HepG2 (cell line): ENCODE data around the gene HP1BP3. TPM values are rescaled to one million over a fixed set of nuclear protein-coding genes. Genes with fewer than 3 reads are reported as not detected.
A peak's percentile ranks its signal among the peaks of the same experiment; 100 is the strongest.

ENCODE experiments used
- ASH2L ChIP-seq: fragments of 300-600, 200-600 bp; sonication (generic); IDR thresholded peaks from 2 replicates; pipeline ENCODE4 v1.7.0; 2017; ENCODE audit warnings: low read depth, mild to moderate bottlenecking, moderate library complexity, mixed read lengths, low read length; ENCODE audit not compliant: insufficient read length
- BHLHE40 ChIP-seq: IDR thresholded peaks from 2 replicates; pipeline ENCODE4 v1.6.1; 2011; ENCODE audit warnings: low read length, improper control_type of control experiment
- ELF4 ChIP-seq: sonication (generic); formaldehyde crosslinking; IDR thresholded peaks from 2 replicates; pipeline ENCODE4 v1.5.0; 2020; ENCODE audit warnings: missing genetic modification reagents, mild to moderate bottlenecking, moderate library complexity, borderline replicate concordance
- HINFP ChIP-seq: sonication (generic); formaldehyde crosslinking; IDR thresholded peaks from 2 replicates; pipeline ENCODE4 v1.4.0; 2020; ENCODE audit warnings: low read depth, mild to moderate bottlenecking, missing genetic modification reagents
- KAT7 ChIP-seq: IDR thresholded peaks from 2 replicates; pipeline ENCODE4 v1.6.1; 2018; ENCODE audit warnings: borderline replicate concordance, missing compliant biosample characterization
- KLF12 ChIP-seq: sonication (generic); formaldehyde crosslinking; IDR thresholded peaks from 2 replicates; pipeline ENCODE4 v1.4.0; 2020; ENCODE audit warnings: missing genetic modification reagents, borderline replicate concordance
- MXI1 ChIP-seq: IDR thresholded peaks from 3 replicates; pipeline ENCODE4 v1.6.1; 2012; ENCODE audit warnings: low read depth, low read length, inconsistent platforms, borderline replicate concordance
- NKX3-1 ChIP-seq: sonication (generic); formaldehyde crosslinking; IDR thresholded peaks from 2 replicates; pipeline ENCODE4 v1.5.0; 2020; ENCODE audit warnings: missing genetic modification reagents
- POLR2G ChIP-seq: fragments of 200-400 bp; formaldehyde crosslinking; IDR thresholded peaks from 2 replicates; pipeline ENCODE4 v1.6.1; 2018; ENCODE audit warnings: mild to moderate bottlenecking, low read depth, low read length, moderate library complexity
- TIGD3 ChIP-seq: sonication (generic); formaldehyde crosslinking; IDR thresholded peaks from 2 replicates; pipeline ENCODE4 v1.5.1; 2020; ENCODE audit warnings: mild to moderate bottlenecking, missing genetic modification reagents, borderline replicate concordance
- ZNF142 ChIP-seq: sonication (generic); formaldehyde crosslinking; IDR thresholded peaks from 2 replicates; pipeline ENCODE4 v1.4.0; 2020; ENCODE audit warnings: missing genetic modification reagents
- ZNF235 ChIP-seq: sonication (generic); formaldehyde crosslinking; IDR thresholded peaks from 2 replicates; pipeline ENCODE4 v1.8.1; 2023; ENCODE audit warnings: mild to moderate bottlenecking, missing genetic modification reagents, borderline replicate concordance
- ZSCAN31 ChIP-seq: sonication (generic); formaldehyde crosslinking; IDR thresholded peaks from 2 replicates; pipeline ENCODE4 v1.5.0; 2020; ENCODE audit warnings: low read depth, mild to moderate bottlenecking, missing genetic modification reagents
- ZSCAN5A ChIP-seq: sonication (generic); formaldehyde crosslinking; IDR thresholded peaks from 2 replicates; pipeline ENCODE4 v1.8.0; 2022; ENCODE audit warnings: mild to moderate bottlenecking, missing genetic modification reagents, borderline replicate concordance
- polyA plus RNA-seq, 8 experiments: library from polyadenylated mRNA; depleted of rRNA in 3 of 8; stranded (reverse) in 7 of 8; unstranded in 1 of 8; fragments of >200 nt; fragmentation: Illumina TruSeq in 4 of 8; extraction: Trizol in 4 of 8; gene quantifications; 2 replicates each; pipeline versions ENCODE4 v1.2.1 to v1.2.3, GENCODE V29; 2011 to 2016; ENCODE audit warnings: low read depth in 4 of 8, missing spikeins in 1 of 8, mixed read lengths in 1 of 8; ENCODE audit not compliant: insufficient read depth in 1 of 8
- total RNA-seq, 5 experiments: library from RNA; depleted of rRNA; stranded (reverse); fragments of >200 nt; fragmentation: Illumina TruSeq; extraction: Trizol; gene quantifications; 2 replicates each; pipeline ENCODE4 v1.2.3, GENCODE V29; 2016; ENCODE audit warnings: low read depth in 1 of 5

Gene HP1BP3
- total and polyA plus RNA-seq, 2 of the 13 experiments (the other 11 are each of a cell fraction or from before 2014, with no cell fraction given) = 98.5 to 137 TPM

GRCh38 chr1:20787029-20787839 lies at the start of gene HP1BP3 (continued):
- TF ChIP-seq TIGD3 (CRISPR knock-in tag) = no peak
- TF ChIP-seq KAT7 (CRISPR knock-in tag) = no peak
- peak; percentile 87 for TF ChIP-seq POLR2G
- no peak for TF ChIP-seq BHLHE40
- no peak for TF ChIP-seq ZNF142
- TF ChIP-seq MXI1 = peak; percentile 42; the same call in 1 of the 3 replicates
- TF ChIP-seq ZSCAN5A (CRISPR knock-in tag) = no peak
- TF ChIP-seq KLF12 (CRISPR knock-in tag) = peak; percentile 55; the same call in 1 of the 2 replicates
- TF ChIP-seq ZNF235 = no peak
- TF ChIP-seq NKX3-1 (CRISPR knock-in tag) = no peak
- no peak for TF ChIP-seq ASH2L
- no peak for TF ChIP-seq ELF4
- no peak for TF ChIP-seq HINFP (CRISPR knock-in tag)
- peak; percentile 45 for TF ChIP-seq ZSCAN31 (CRISPR knock-in tag)
